LoVo (cell line): ENCODE data around the gene MED9.

Source experiments
- DNase-seq: peaks from one replicate; pipeline ENCODE4 v3.0.0-alpha.2; 2016; ENCODE audit warnings: low spot score

The MED9 gene

DNA sequence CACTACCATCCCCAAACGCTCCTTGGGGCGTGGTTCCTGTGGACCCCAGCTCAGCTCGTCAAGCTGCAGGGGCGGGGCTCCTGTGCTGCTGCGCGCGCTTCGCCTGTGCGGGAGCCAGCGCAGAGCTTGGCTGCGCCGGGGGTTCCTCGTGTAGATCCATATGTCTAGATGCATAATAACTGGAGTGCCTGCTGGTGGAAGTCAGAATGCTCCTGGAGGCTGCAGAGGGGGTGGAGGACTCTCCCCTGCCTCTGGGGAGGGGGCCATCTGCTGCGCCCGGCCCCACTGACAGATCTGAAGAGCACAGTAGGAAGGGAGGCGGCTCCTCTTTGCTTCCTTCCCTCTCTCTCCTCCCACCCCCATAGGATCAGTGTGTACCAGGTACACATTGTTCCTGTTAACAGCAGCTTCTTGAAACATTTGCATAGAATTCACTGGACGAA lies 14.8 kb downstream of the MED9 start:
- no peak for DNase-seq

DNA sequence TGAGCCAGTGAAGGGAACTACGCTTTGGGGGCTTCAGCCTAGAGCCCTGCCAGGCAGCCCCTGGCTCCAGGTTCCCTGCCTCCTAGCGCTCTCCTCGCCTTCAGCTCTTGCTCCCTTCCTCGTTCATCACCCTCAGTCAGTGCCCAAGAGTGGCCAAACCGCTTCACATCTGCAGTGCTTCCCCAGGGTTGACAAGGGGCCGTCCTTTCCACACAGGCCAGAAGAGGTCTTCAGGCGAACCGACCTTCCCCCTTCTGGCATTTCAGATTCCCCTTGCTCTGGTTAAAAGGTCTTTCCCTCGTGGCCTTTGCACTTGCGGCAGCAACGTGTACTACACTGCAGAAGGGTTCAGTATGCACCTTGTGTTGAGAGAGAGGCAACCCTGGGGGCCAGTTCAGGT lies 15.3 kb downstream of the MED9 start:
- no peak for DNase-seq

- no peak for DNase-seq
Observed at GRCh38 chr17:17492571-17492970, 15.8 kb downstream of the MED9 start.

- DNase-seq = no peak
Observed at GRCh38 chr17:17493249-17493985, 16.6 kb downstream of the MED9 start.

- no peak for DNase-seq
Observed at GRCh38 chr17:17493986-17494466, 17.2 kb downstream of the MED9 start.

DNA sequence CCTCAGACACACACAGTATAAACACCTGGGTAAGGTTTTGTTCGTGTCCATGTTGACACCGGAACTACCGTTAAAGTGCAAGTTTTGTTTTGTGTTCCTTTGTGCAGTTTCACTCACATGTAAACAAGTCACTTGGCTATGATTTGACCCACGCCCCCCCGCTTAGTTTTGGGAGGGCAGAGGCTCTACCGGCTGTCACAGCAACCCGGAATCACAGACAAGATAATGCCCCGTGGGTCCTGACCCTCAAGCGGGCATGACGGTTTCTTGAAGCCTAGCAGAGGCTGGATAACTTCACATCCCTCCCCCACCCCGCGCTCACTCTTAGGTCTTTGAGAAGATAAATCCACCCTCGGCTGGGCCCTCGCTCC lies 17.7 kb downstream of the MED9 start:
- DNase-seq = no peak

DNA sequence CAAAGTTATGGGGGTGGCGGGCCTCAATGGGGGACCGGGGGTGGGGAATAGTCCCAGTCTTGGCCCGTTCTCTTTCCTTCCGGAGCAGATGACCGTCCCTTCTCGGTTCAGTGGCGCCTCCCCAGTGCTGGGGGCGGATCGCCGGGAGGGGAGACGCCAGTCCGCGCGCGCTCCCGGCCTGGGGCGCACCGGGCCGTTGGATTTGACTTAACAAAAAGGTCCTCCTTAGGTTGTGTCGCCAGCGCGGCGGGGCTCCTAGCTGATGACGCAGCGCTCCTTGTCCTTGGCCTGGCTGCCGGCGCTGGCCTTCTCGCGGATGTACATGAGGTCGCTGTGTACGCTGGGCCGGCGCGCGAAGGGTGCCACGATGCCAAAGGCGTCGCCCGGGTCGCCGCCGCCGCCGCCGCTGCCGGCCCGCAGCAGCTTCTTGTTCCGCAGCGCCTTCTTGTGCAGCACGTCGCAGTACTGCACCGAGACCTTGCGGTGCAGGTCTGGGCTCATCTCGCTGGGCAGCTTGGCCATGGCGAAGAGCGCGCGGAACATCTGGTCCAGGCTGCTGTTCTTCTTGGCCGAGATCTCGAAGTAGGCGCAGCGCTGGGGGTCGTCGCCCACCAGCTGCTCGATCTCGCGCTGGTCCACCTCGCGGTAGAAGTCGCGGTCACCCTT lies 18.2 kb downstream of the MED9 start:
- no peak for DNase-seq

DNA sequence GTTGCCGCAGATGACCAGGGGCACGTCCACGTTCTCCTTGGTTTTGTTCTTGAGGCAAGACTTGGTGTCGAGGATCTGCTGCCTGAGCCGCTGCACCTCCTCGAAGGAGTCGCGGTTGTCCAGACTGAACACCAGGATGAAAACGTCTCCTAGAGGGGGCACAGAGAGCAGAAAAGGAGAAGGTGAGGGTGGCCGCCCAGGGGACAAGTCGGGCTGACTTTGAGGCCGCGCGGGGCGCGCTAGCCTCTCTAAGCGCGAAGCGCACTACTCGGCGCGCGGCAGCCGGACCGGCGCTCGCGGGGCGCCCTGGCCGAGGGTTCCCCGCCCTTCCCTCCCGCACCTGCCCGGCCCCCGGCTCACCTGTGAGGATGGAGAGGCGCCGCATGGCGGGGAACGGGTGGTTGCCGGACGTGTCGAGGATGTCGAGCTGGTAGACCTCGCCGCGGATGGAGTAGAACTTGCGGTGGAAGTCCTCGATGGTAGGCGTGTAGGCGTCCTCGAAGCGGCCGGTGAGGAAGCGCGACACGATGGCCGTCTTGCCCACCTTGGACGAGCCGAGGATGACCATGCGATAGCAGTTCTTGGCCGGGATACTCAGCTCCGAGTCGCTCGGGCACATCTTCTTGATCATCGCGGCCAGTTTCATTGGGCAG lies 18.9 kb downstream of the MED9 start:
- no peak for DNase-seq

DNA sequence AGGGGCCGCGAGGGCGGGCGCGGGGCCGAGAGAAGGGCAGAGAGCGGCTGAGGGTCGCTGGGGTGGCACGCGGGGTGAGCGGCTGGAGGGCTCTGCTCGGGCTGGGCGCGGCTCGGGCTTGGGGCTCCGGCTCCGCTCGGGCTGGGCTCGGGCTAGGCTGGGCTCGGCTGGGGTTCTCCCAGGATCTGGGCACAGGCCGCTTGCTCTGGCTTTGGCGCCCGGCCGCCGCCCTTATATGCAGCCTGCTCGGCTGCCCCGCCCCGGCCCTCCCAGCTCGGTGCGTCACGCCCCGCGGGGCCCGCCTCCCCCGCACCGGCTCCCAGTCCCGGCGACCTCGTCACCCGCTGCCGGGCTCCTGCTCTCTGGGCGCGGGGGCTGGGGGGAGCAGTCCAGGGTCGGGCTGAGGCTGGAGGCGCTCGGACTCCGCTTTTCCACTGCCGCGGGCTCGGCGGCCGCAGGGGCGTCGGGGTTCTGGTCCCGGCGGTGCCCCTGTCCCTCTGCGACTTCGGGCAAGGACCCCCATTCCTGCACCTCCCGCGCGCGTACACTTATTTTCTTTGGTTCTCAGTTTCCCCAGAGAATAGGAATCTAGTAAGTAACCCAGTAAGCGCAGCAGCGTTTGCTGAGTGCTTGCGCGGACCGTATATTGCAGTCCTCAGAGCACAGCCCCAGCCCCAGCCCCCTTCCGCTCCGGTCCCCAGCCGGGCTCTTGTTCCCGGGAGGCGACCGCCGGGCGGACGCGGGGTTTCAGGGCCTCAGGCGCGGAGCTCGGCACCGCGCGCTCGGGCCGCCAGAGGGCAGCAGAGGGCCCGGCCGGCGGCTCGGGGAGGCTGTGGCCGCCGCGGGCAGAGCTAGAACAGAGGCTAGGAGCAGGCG lies 19.6 kb downstream of the MED9 start, which contains the start of gene RASD1:
Gene RASD1, minus strand, starts transcription at position 207 of the 876 bp plus-strand sequence. CDS start 214 bp downstream, outside the sequence.
- DNase-seq = peak; percentile 86

DNA sequence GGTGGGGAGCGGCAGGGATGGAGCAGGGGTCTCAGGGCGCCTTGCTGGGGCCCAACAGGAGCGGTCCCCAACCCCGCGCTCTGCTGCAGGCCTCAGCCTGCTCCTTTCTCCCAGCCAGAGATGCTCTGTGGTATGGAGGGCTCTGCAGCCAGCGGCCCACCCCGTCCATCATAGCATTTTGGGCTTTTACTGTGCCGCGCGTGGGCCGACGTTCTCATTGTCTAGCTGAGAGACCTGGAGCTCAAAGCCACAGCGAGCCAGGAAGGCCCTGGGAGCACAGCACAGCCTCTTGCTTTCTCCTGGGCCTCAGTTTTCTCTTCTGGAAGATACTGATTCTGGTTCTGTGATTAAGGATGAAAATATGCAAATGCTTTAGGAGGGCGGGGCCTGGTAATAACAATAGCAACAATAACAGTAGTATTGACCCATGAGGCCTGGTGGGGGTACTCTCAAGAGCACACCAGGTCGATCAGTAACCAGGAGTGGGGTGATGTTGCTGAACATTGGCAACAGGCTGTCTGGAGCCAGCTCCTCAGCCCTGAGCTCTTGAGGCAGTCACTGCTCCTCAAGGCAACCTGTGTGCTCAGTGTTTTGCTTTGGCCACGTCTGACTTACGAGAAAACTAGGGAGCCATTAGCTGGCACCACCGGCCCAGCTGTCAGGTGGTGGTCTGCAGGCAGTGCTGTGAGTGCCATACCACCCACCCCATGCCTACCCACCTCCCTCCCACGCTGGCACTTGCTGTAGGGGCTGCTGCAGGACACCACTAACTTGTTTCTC lies 20.5 kb downstream of the MED9 start:
- DNase-seq = no peak

DNA sequence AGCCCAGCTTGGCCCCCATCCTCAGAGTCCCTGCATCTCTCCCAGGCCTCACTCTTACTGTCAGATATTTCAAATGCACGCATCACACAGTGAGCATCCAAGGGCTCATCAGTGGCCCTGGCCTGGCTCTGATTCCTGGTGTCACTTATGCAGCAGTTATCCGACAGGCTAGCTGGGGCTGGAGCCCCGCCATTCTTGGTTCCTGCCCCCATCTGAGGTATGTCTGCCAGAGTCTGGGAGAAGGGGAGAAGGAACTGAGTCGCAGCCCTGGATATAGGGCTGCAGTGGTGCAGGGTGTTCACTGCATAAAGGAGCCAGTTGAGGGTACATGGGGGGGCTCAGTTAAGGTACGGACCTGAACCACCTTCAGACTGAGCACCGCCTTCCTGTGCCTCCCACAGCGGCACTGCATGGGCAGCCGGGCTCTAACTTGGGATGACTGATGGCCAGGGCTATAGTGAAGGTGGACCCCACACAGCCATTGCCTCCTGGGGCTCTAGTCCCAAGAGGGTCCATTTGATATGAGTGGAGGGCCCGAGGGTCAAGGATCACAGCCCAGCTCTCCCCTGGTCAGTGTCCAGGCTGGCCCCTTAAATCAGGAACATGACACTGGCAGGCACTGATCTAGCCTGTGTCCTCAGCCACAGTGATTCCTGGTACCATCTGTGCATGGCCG lies 21.2 kb downstream of the MED9 start:
- DNase-seq = no peak

- DNase-seq = no peak
Observed at GRCh38 chr17:17498606-17499301, 22.0 kb downstream of the MED9 start.

- no peak for DNase-seq
Observed at GRCh38 chr17:17499402-17500145, 22.8 kb downstream of the MED9 start.

DNA sequence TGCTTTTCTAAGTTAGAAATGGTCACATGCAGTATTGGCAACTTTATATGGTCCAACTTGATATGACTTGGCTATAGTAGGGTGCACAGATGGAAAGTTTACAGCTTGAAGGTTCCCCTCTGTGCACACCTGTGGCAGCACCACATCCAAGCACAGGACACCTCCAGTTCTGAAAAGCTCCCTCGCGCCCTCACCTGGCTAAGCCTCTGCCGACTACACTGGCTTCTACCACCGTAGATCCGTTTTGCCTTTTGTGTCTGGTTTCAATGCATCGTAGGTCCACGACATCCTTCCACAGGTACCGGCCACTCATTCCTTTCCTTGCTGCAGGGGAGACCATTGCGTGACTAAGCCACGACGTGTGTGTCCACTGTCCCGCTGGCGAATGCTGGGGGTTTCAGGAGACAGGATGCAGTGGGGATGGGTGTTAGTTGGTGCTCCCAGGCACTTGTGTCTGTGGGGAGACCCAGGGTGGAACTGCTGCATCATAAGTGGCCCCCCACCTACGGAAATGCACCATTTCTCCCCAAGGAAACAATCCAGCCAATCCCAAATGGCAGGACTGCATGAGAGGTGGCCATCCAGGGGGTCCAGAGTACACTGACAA lies 24.3 kb downstream of the MED9 start:
- no peak for DNase-seq

GRCh38 chr17:17502741-17503565 lies 26.2 kb downstream of the MED9 start:
- DNase-seq = no peak

DNA sequence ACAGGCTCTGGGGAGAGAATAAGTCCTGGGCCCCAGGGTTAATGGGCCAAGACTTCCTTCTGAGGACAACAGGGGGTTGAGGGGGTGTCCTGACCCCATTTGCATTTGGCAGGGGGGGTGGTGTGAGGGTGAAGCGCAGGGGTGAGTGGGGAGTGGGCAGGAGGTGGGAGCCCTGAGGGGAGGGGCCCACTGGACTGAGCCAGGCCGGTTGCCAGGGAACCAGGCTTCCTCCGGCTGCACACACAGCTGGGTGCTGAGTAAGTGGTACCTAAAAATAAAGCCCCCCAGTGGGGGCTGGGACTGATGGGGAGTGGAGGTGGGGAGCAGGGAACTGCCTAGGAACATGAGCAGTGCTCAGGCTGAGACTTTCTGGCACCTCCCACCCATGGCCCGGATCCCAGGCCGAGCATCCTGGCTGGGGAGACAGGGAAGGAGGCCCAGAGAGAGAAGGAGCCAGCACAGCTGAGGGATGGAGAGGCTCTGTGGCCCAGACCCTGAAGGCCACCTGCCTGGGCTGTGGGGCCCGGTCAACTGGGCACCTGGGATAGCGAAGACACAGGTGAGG lies 26.8 kb downstream of the MED9 start:
- no peak for DNase-seq

DNA sequence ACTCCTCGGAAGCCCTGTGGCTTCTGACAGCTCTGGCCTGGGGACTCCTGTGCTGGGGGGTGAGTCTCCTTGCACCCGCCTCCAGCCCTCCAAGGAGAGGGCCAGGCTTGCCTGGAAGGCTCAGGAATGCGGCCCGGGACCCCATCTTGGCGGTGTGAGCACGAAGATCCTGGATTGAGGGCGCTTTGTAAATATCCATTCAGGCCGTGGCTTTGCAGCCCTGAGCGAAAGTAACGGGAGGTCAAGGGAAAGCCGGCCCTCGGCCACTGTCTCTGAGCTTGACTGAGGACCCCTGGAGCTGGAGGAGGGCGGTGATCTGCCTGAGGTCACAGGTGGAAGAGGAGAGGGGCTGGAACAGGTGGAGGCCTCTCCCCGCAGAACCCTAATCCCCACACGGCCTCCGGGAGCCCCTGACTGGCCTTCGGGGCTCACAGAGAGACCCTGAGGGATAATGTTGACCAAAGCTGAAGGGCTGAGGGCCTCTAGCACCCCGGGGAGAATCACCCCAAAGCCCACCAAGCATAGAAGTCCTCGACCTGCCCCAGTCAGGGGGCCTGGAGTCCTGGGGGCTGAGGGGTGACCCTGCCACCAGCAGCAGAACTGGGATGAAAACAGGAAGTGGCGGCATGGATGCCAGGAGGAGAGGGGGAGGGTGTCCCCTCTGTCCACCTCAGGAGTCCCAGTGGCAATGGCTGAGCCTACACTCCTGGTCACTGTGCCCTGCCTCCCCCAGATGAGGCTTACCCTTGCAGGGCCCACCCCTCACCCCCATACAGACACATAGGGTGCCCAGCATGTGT lies 27.7 kb downstream of the MED9 start:
- no peak for DNase-seq
